ENCODE measurements around the gene CHN2. TPM values are rescaled to one million over a fixed set of nuclear protein-coding genes. Genes with fewer than 3 reads are reported as not detected.
"Not testable (repeated sequence)": the region's sequence is repeated elsewhere in the genome, so short reads cannot be mapped to it uniquely, and the experiment has no call there.

The CHN2 gene
- total RNA-seq, 1 experiment from 2014 or later, result 17.2 TPM

GRCh38 chr7:29488977-29489376, 294.4 kb downstream of the CHN2 start:
- DNase-seq (ENCODE audit: low spot score), result no peak

DNA sequence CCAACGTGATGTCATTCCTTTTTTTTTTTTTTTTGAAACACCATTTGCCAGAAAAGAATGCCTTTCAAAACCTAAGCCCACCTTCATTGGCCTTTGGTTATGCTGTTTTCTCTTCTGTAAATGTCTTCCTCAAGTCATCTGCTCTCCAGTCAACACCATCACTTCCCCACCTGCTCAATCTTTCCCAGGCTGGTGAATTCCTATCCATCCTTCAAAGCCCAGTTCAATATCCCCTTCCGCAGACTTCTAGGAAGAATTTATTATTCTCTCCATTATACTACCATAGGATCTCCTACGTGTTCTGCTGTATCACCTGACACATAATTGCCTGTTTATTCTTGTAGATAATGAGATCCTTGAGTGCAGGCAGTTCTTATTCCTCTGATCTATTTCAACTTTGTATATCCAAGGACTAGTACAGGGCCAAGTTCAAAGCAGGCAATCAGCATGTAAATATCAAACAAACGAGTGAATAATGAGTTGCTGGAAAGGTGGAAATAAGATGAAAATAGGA, 295.6 kb downstream of the CHN2 start:
- DNase-seq (ENCODE audit: low spot score), result no peak

GRCh38 chr7:29494350-29494749, 299.8 kb downstream of the CHN2 start:
- no peak for DNase-seq (ENCODE audit: low spot score)

- no peak for DNase-seq (ENCODE audit: low spot score)
Measured at GRCh38 chr7:29495653-29496052, 301.1 kb downstream of the CHN2 start.

GRCh38 chr7:29496355-29497020, 301.9 kb downstream of the CHN2 start:
- DNase-seq (ENCODE audit: low spot score), result no peak

- DNase-seq (ENCODE audit: low spot score), result no peak
Measured at GRCh38 chr7:29499932-29500331, 305.4 kb downstream of the CHN2 start.

- no peak for DNase-seq (ENCODE audit: low spot score)
Measured at GRCh38 chr7:29500719-29501118, 306.1 kb downstream of the CHN2 start.

- no peak for DNase-seq (ENCODE audit: low spot score)
Measured at GRCh38 chr7:29502133-29502532, 307.6 kb downstream of the CHN2 start.

- DNase-seq (ENCODE audit: low spot score), result no peak
Measured at GRCh38 chr7:29505931-29506330, 311.4 kb downstream of the CHN2 start.

GRCh38 chr7:29508608-29509007, 314.0 kb downstream of the CHN2 start:
- DNase-seq (ENCODE audit: low spot score), result no peak

DNA sequence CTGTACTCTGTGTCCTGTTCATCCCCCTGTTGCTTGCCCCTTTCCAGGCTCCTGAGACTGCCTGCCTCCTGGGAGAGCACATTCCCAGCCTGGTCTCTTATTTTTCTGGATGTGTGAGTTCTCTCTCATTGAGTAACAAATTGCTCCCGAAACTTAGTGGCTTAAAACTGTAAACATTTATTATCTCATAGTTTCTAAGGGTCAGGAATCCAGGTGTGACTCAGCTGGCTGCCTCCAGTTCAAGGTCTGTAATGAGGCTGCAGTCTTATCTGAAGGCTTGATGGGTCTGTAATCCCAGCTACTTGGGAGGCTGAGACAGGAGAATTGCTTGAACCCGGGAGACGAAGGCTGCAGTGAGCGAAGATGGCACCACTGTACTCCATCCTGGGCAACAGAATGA, 315.5 kb downstream of the CHN2 start:
- no peak for DNase-seq (ENCODE audit: low spot score)

DNA sequence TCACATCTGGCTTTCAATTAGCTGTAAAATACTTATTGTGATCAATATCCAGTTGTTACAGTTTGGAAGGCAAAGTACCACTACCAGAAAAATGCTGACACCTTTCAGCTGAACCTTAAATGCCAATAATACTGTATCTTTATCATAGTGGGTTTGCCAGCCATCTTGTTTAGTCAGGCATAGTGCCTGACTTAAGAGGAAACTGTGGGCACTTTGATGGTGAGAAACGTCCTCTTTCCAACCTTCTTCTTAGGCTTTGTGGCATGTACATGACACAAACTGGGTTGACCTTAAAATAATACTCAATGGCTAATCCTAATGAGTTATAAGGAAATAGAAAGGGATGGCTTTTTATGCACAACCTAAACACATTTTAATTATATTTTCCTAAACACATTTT, 316.8 kb downstream of the CHN2 start:
- no peak for DNase-seq (ENCODE audit: low spot score)

DNA sequence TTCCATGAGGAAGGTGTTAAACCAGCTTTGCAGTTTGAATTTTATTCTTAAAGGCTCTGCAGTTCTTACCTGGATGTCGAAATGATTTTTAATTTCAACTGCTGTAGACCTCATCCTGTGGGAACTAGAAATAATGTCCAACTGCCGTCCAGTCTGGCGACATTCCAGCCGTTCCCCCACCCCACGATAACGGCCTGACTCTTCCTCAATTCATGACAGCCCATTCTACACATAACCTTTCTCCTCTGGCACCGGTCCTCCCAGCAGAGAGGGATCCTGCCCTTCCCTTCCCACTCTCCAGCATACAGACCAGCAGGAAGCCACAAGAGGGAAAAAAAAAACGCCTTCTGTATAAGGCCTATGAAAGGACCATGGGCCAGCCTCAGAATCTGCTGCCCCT, 317.3 kb downstream of the CHN2 start:
- no peak for DNase-seq (ENCODE audit: low spot score)

DNA sequence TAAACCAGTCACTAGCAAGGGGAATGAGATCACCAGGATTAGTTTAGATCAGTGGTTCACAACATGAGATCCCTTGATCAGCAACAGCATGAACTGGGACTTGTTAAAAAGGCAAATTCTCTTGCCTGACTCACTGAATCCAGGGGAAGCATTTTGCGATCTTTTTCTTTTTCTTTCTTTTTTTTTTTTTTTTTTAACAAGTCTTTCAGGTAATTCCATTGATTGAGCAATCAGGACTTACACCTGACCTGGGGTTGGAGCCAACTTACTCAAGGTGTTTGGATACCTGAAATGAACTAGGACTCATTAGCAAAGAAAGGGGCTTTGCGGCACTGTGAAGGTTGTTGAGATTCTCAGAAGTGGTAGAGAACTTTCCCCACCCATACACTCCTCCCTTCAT, 321.9 kb downstream of the CHN2 start:
- no peak for DNase-seq (ENCODE audit: low spot score)

- no peak for DNase-seq (ENCODE audit: low spot score)
Measured at GRCh38 chr7:29518616-29519015, 324.0 kb downstream of the CHN2 start.

- no peak for DNase-seq (ENCODE audit: low spot score)
Measured at GRCh38 chr7:29523728-29524127, 329.2 kb downstream of the CHN2 start.

GRCh38 chr7:29527505-29528108, 333.0 kb downstream of the CHN2 start:
- no peak for DNase-seq (ENCODE audit: low spot score)

- not testable (repeated sequence) for DNase-seq (ENCODE audit: low spot score)
Measured at GRCh38 chr7:29528526-29528925, 334.0 kb downstream of the CHN2 start.

Other genes with a start within 250 kb of the CHN2 start
- not detected in 2 replicates for gene TRIL, start 236.4 kb upstream of the CHN2 start, total RNA-seq (2014; rRNA removed; shearing (Covaris generic))
- 106 and 113 TPM in 2 replicates for gene CPVL, start 48.2 kb upstream of the CHN2 start, total RNA-seq (2014; rRNA removed; shearing (Covaris generic))